Measurements from ENCODE around the gene KLHL29.

Gene KLHL29

GRCh38 chr2:23531280-23531679 is 146.3 kb downstream of the KLHL29 start:
- DNase-seq (ENCODE audit: low read depth in 3 of 3), result no peak

- no peak for DNase-seq (ENCODE audit: low read depth in 3 of 3)
Measured at GRCh38 chr2:23531881-23532280, 146.9 kb downstream of the KLHL29 start.

DNA sequence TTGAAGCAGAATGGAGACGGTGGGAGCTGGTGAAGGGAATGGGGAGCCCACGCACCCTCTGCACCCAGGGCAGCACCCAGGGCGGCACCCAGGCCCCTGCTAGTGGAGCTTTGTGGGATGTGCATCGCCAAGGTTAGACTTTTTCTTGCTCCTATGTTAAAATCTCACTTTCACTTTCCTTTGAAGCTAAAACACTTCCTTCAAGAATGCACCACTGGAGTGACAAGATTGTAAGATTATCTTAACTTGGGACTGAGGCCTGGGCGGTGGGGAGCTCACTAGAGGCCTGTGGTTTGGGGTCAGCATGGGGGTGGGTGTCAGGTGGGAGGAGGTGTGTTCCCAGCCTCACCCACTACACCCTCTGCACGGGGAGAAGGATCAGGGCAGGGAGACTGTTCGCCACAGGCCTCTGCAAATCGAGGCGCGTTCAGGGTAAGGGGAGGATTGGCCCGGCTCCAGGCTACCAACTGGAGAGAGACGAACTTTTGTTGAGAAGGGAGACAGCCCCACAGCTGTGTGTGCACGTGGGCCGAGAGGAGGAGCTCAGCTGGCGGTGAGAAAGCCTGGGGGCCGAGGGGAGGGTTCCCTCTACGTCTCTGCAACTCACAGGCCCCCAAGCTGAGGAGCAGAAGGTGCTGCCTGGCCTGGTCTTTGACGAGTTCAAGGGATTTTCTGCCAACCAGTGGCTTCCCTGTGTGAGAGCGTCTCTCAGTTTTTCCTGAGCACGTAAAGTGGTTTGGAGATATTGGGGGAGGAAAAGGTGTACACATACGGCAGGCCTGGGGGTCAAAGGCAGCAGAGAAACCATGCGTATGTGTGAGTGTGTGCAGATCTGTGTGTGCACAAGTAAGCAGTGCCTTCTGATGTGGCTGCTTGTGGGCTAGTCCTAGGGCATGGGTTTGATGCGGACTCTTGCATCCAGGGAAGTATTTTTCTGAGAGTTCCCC is 147.7 kb downstream of the KLHL29 start:
- DNase-seq (ENCODE audit: low read depth in 3 of 3), result peak in 1 of 3 experiments; percentile 17

DNA sequence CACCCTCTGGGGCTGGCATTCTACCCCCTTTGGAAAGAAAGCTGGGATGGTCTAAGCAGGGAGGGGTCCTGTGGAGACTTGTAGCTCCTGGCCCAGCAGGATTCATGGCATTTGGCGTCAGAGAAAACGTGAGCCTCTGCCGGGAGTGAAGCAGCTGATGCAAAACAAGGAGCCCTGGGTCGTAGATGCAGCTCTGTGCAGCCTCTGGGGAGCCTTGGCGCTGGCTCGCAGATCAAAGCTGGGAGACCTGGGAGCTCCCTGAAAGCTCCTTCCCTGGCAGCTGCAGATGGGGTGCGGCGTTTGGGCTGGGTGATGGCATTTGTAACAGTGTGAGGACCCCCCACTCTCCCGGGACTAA is 148.3 kb downstream of the KLHL29 start:
- DNase-seq (ENCODE audit: low read depth in 3 of 3), result no peak

DNA sequence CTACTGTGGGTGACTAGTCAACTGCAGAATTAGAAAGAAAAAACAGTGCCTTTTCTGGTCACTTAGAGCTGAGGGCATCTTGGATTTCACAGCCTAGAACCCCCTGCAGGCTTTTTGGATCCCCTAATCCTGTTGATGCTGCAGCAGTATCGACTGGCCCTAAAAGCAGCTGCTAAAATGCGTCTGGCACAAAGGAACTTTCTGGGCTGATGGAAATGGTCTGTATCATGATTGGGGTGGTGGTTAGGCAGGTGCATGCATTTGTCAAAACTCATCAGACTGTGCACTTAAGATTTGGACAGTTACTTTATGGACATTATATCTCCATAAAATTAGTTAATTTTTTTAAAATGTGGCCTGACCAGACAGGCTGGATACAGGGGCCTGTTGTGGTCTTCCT is 149.8 kb downstream of the KLHL29 start:
- DNase-seq (ENCODE audit: low read depth in 3 of 3), result no peak

DNA sequence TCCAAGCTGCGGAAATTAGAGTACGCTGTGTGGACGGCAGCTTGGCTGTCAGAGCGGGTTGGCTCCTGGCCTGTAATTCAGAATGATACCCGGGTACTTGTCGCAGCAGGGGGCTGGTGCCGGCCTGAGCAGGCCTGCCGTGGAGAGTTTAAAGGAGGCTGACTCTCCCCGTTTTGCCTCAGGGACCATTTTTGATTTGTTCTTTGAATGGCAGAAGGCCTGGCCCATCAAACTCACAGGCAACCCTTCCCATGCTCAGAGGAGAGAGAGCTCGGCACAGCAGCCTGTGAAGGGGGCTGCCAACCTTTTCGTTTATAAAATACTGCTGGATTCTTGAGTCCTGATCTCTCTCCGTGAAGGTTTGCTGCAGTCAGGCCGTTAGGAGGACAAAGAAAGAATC is 151.3 kb downstream of the KLHL29 start:
- no peak for DNase-seq (ENCODE audit: low read depth in 3 of 3)

DNA sequence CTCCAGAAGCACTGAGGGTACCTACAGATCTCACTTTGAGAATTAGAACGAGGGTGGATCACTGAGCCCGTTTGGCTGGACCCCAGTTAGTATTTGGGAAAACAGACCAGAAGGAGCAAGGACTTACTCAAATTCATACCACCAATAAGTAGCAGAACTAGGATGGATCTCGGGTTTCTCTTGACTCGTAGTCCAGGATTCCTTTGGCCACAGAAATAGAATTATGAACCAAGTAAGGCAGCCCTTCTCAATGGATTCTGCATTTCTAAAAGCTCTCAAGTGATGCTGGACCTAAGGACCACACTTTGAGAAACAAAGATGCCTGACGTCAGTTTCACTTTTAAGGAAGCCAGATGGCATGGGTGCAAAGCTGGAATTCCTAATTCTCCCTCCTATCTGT is 153.0 kb downstream of the KLHL29 start:
- DNase-seq (ENCODE audit: low read depth in 3 of 3), result no peak

GRCh38 chr2:23538566-23538965 is 153.6 kb downstream of the KLHL29 start:
- DNase-seq (ENCODE audit: low read depth in 3 of 3), result no peak

DNA sequence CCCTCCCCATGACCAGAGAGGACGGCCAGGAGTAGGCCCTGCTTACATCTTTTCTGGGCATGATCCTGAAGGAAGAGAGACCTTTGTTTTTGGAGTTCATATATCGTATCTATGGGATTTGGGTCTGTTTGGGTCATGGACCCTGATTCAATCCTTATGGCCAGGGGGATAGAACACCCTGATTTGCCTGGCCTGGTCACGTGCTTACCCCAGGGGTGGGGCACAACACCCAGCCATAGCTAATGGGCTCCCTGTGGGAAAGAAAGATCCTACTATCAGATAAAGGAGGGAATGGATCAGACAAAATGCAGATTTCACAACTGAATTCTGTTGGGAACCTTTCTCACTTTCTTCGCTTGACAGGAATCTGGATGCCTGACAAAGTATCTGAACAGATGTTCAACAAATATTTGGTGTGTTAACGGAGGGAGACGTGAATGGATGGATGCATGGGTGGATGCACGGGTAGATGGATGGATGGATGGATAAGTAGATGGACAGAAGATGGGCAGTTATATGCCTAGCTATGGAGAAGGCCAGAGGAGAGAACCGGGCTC is 155.9 kb downstream of the KLHL29 start:
- DNase-seq (ENCODE audit: low read depth in 3 of 3), result no peak

DNA sequence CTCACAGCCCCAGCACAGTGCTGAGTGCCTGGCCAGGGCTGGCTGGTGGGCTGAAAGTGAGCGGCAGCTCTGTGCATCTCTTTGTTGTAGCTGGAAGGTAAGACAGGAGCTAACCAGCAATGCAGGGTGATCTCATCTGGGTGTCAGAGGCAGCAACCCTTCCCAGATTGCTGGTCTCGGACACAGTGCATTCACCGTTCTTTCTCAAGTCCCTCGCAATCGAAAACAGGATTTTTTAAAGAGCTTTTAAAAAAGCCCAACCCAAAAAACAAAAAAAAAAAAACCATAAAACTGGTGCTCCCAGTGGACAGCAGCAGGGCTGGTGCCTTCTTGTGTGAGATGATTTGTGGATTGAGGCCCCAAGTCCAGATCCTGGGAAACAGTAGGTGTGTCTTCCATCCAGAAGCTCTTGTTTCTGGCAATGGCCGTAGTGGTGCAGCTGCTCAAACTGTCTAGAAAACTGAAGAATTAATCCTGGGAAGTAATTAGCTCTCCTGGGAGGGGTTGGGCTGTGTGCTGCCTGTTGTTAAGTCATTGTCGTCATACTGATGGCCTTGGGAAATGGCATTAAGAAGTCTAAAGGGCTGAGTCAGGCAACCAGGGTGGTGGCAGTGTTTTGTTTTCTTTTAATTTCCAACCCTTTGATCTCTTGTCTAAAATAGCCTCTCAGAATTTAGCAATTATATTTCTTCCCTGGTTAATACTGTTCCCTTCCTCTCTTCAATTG is 156.7 kb downstream of the KLHL29 start:
- DNase-seq (ENCODE audit: low read depth in 3 of 3), result no peak

GRCh38 chr2:23542230-23542789 is 157.3 kb downstream of the KLHL29 start:
- no peak for DNase-seq (ENCODE audit: low read depth in 3 of 3)

GRCh38 chr2:23543302-23543701 is 158.3 kb downstream of the KLHL29 start:
- no peak for DNase-seq (ENCODE audit: low read depth in 3 of 3)

DNA sequence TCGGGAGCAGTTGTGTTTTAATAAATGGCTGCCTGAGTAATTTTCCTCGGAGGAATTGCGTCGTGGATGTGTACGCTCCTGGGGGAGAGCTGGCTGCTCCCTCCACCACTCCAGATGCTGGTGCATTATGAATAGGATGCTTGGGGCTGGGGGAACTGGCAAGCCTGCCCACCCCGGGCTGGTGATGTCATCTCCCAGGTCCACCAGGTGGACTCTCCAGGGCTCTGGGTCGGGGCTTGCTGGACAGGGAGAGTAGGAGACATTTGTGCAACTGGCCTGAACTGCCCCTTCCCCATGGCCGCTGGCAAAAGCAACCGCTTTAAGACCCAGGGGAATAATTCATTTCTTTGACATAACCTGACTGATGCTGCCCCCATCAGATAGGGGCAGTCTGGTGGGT is 158.7 kb downstream of the KLHL29 start:
- DNase-seq (ENCODE audit: low read depth in 3 of 3), result no peak

DNA sequence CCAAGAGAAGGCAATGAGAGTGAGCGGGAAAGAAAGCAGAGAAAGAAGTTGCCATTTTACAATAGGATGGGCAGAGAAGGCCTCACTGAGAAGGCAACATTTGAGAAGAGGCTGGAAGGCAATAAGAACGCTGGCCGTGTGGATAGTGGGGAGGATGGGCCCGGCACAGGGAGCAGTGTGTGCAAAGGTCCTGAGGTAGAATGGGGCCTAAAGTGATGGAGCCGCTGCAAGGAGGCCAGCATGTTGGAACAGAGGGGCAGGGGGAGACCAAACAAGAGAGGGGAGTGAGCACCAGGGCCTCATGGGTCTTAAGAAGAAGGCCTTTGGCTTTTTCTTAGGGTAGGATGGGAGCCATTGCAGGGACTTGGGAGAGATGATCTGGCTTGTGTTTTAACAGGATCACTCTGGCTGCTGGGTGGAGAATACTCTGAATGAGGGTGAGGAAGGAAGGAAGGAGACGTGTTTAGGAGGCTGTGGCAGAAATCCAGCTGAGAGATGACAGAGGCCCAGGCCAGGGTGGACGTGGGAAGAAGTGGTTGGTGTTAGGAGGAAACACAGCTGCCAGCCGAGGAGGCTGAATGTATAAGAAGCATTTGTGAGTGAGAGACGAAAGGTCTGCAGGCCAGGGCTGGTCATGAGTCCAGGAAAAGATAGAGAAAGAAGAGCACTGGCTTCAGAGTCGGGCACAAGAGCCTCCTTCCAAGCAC is 159.8 kb downstream of the KLHL29 start:
- DNase-seq (ENCODE audit: low read depth in 3 of 3), result no peak

- DNase-seq (ENCODE audit: low read depth in 3 of 3), result no peak
Measured at GRCh38 chr2:23545396-23545795, 160.4 kb downstream of the KLHL29 start.

- no peak for DNase-seq (ENCODE audit: low read depth in 3 of 3)
Measured at GRCh38 chr2:23545811-23546210, 160.8 kb downstream of the KLHL29 start.

DNA sequence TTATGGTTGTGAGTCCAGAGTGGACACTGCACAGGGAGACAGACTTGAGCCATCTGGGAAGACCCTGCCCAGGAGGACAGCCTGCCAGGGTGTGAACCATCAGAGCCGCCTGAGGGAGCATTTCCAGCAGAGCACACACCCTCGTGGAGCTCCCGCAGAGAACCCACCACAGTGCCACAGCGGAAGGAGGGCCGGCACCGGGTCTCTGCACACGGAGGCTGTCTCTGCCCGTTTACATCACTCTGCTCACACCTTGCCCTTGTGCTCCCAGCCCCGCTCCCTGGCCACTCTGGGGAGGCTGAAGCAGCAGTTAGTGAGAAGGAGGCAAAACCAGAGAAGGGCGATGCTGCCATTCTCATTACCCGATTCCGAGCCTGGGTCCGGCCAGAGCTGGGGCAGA is 161.9 kb downstream of the KLHL29 start:
- DNase-seq (ENCODE audit: low read depth in 3 of 3), result no peak

DNA sequence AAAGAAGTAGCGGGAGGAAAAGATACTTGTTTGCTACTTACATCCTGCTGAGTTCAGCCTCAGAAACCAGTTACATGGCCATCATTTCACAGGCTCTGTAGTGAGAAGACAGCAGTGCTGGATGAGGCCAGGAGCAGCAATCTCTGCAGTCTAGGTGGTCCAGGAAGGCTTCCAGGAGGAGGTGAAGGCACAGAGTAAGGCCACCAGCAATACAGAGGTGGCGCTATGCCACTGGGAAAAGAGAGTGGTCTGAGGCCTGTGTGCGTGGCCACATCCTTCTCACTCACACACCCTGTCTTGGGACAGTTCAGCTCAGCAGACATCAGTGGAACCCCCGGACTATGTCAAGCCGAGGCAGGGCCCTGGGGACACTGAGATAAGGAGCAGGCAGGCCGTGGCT is 162.7 kb downstream of the KLHL29 start:
- DNase-seq (ENCODE audit: low read depth in 3 of 3), result no peak

- DNase-seq (ENCODE audit: low read depth in 3 of 3), result no peak
Measured at GRCh38 chr2:23548143-23548769, 163.3 kb downstream of the KLHL29 start.

DNA sequence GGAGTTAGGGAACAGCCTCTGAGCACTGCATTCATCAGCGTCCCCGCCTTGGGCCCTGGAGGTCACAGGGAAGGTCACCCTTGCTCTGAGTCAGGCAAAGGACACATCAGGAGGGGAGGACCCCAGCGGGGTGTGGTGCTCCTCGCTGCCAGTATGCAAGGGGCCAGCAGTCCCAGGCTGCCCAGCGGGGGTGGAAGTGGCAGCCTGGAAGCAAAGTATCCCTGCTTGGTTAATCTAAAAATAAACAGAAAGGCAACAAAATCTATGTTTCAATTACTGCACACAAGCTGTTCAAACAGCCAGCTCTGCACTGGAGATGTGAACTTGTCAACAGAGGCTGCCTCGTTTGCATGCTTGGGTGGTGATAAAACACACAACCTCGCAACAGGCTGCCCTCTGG is 164.1 kb downstream of the KLHL29 start:
- DNase-seq (ENCODE audit: low read depth in 3 of 3), result no peak

GRCh38 chr2:23549821-23550530 is 165.0 kb downstream of the KLHL29 start:
- no peak for DNase-seq (ENCODE audit: low read depth in 3 of 3)
